ENCODE results near the gene PRAMEF20.
"Not testable (repeated sequence)": the region's sequence is repeated elsewhere in the genome, so short reads cannot be mapped to it uniquely, and the experiment has no call there.

DNA sequence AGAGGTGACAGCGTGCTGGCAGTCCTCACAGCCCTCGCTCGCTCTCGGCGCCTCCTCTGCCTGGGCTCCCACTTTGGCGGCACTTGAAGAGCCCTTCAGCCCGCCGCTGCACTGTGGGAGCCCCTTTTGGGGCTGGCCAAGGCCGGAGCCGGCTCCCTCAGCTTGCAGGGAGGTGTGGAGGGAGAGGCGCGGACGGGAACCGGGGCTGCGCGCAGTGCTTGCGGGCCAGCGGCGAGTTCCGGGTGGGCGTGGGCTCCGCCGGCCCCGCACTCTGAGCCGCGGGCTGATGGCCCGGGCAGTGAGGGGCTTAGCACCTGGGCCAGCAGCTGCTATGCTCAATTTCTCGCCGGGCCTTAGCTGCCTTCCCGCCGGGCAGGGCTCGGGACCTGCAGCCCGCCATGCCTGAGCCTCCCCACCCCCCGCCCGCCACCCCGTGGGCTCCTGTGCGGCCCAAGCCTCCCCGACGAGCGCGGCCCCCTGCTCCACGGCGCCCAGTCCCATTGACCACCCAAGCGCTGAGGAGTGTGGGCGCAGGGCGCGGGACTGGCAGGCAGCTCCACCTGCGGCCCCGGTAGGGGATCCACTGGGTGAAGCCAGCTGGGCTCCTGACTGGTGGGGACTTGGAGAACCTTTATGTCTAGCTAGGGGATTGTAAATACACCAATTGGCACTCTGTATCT lies 29.0 kb downstream of the PRAMEF20 start:
- TF ChIP-seq, protein P1, sequence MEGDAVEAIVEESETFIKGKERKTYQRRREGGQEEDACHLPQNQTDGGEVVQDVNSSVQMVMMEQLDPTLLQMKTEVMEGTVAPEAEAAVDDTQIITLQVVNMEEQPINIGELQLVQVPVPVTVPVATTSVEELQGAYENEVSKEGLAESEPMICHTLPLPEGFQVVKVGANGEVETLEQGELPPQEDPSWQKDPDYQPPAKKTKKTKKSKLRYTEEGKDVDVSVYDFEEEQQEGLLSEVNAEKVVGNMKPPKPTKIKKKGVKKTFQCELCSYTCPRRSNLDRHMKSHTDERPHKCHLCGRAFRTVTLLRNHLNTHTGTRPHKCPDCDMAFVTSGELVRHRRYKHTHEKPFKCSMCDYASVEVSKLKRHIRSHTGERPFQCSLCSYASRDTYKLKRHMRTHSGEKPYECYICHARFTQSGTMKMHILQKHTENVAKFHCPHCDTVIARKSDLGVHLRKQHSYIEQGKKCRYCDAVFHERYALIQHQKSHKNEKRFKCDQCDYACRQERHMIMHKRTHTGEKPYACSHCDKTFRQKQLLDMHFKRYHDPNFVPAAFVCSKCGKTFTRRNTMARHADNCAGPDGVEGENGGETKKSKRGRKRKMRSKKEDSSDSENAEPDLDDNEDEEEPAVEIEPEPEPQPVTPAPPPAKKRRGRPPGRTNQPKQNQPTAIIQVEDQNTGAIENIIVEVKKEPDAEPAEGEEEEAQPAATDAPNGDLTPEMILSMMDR (conservative IDR thresholded peaks at IDR 0.05), result not testable (repeated sequence)
- TF ChIP-seq ZFX (IDR thresholded peaks at IDR 0.05), result not testable (repeated sequence)
